HG02885 (cell line): ENCODE results near the gene DCDC2C.

Experiments used
- ATAC-seq: cut with Tn5 transposase; IDR thresholded peaks from one replicate; pipeline ENCODE4 v1.9.1; 2021; ENCODE audit warnings: mild to moderate bottlenecking; ENCODE audit not compliant: unreplicated experiment, poor library complexity

Gene DCDC2C

DNA sequence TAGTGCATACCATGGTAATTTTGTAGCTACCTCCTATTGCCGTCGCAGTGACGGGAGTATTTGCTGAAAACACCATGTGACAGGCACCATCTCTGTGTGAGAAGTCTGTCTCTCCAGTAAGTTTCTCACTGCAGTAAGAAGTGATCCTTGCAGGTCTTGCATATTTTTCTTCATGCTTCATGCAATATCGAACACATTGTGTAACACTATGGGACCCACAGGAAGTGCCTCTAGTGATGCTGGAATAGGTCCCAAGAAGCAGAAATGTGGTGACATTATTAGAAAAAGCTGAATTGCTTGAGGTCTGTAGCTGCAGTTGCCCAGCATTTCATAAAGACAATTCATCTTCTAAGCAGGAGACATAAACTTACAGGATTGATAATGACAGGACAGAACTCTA is 167.6 kb downstream of the DCDC2C start:
- no peak for ATAC-seq

DNA sequence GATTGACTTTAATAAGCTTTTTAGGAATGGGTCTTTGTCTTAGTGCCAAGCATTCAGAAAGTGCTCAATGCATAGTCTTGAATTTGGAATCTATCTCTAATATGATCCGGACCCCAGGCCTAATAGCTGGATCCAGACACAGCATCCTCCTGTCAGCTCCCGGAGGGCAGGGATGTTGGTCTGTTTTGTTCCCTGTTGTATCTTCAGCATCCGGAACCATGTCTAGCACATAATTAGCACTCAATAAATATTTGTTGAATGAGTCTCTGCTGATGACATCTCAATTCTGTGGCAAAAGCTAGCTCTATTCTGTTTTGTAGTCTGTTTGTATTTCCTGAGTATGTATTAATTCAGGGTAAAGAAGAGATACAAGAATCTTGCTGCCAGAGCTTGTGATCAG is 169.1 kb downstream of the DCDC2C start:
- no peak for ATAC-seq

DNA sequence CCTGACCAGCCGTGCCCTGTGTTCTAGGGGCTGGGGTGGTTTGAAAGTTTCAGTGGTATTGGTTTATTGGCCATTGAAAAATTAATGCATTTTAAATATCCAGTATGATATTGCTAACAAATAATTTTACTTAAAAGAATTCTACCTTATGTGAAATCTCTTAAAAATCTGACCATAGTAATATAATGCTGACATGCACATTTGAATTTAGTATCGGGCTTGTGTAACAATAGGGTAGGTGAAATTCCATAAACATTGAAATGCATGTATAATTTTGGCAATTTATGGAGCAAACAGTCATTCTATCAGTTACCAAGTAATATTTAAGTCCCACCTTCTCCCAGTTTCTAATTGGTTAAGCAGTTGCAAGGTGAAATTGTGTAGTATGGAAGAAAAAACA is 170.5 kb downstream of the DCDC2C start:
- no peak for ATAC-seq

GRCh38 chr2:3876221-3876620 is 172.8 kb downstream of the DCDC2C start:
- no peak for ATAC-seq

DNA sequence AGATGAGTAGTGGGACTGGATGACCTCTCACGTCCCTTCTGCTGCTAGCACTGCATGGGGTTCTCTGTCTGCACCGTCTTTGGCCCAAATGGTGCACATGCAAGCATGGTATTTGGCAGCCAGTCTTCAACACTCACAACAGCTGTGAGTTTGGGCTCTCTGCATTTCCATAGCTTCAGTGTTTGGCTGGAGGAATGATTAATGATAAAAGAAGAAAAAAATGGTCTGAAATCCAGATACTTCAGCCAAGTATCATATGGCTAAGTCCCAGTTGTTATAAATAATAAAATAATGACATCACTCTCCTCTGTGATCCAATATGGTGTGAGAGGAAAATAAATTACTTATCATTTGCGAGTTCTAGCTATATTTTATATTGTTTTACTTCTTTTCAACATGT is 173.3 kb downstream of the DCDC2C start:
- ATAC-seq = no peak

GRCh38 chr2:3885629-3886628 is 182.6 kb downstream of the DCDC2C start:
- ATAC-seq = no peak

GRCh38 chr2:3895021-3895420 is 191.6 kb downstream of the DCDC2C start:
- no peak for ATAC-seq
